PFSK-1 (cell line): ENCODE data around the gene YTHDF1.

ENCODE experiments used
- FOXP2 ChIP-seq: optimal IDR thresholded peaks from 2 replicates; pipeline ENCODE3; 2011; ENCODE audit warnings: borderline replicate concordance, control low read depth, inconsistent platforms; ENCODE audit not compliant: insufficient read depth; ENCODE audit errors: extremely low read length, extremely low read depth
- POLR2AphosphoS5 ChIP-seq: IDR thresholded peaks from 2 replicates; pipeline ENCODE4 v1.6.1; 2012; ENCODE audit warnings: low read depth, mild to moderate bottlenecking, control low read depth, low read length, moderate library complexity
- REST ChIP-seq, 2 experiments: IDR thresholded peaks; 2 replicates each; pipeline versions ENCODE4 v1.6.1 to v1.8.0; 2011 to 2012; ENCODE audit warnings: low read depth in 2 of 2, low read length in 2 of 2, control low read depth in 1 of 2, inconsistent platforms in 1 of 2, mild to moderate bottlenecking in 1 of 2, moderate library complexity in 1 of 2; ENCODE audit not compliant: insufficient read depth in 1 of 2
- SIN3A ChIP-seq: IDR thresholded peaks from 2 replicates; pipeline ENCODE4 v1.6.1; 2012; ENCODE audit warnings: mild to moderate bottlenecking, low read length, moderate library complexity, borderline replicate concordance; ENCODE audit not compliant: insufficient read depth
- TAF1 ChIP-seq: IDR thresholded peaks from 2 replicates; pipeline ENCODE4 v1.6.1; 2012; ENCODE audit warnings: low read length, control low read depth, borderline replicate concordance; ENCODE audit not compliant: insufficient read depth

Gene YTHDF1

GRCh38 chr20:63194797-63195173, 21.1 kb downstream of the YTHDF1 start:
- no peak for TF ChIP-seq POLR2AphosphoS5
- TF ChIP-seq SIN3A = no peak

GRCh38 chr20:63194007-63194796, 21.7 kb downstream of the YTHDF1 start:
- TF ChIP-seq POLR2AphosphoS5 (no peak), REST (IDR thresholded peaks at IDR 0.05; ENCODE audit: insufficient read depth in 1 of 2, low read depth in 2 of 2, low read length in 2 of 2) (no peak), SIN3A (no peak), FOXP2 (no peak), TAF1 (no peak)

GRCh38 chr20:63192721-63193120, 23.2 kb downstream of the YTHDF1 start:
- no peak for TF ChIP-seq TAF1
- no peak for TF ChIP-seq SIN3A
- TF ChIP-seq REST (IDR thresholded peaks at IDR 0.05; ENCODE audit: insufficient read depth in 1 of 2, low read depth in 2 of 2, low read length in 2 of 2) = no peak
- TF ChIP-seq POLR2AphosphoS5 = no peak
- TF ChIP-seq FOXP2 = no peak

GRCh38 chr20:63191400-63191799, 24.5 kb downstream of the YTHDF1 start:
- TF ChIP-seq POLR2AphosphoS5 (no peak), SIN3A (no peak), FOXP2 (no peak), TAF1 (no peak), REST (IDR thresholded peaks at IDR 0.05; ENCODE audit: insufficient read depth in 1 of 2, low read depth in 2 of 2, low read length in 2 of 2) (no peak)

- no peak for TF ChIP-seq TAF1
- no peak for TF ChIP-seq REST (IDR thresholded peaks at IDR 0.05; ENCODE audit: insufficient read depth in 1 of 2, low read depth in 2 of 2, low read length in 2 of 2)
- no peak for TF ChIP-seq SIN3A
- TF ChIP-seq FOXP2 = no peak
- no peak for TF ChIP-seq POLR2AphosphoS5
These were observed 25.1 kb downstream of the YTHDF1 start for GRCh38 chr20:63190828-63191227.
